ENCODE data around the gene FKBP1B.
"Not testable (repeated sequence)": the region's sequence is repeated elsewhere in the genome, so short reads cannot be mapped to it uniquely, and the experiment has no call there.

- not testable (repeated sequence) for TF ChIP-seq CTCF (IDR thresholded peaks at IDR 0.05; ENCODE audit: low read length); EZH2 (IDR thresholded peaks at IDR 0.05; ENCODE audit: borderline replicate concordance, low read length)
Observed at GRCh38 chr2:24100732-24101131, 51.2 kb downstream of the FKBP1B start.

Measured in OCI-LY1 (cell line).